ENCODE results near the gene TRPM6.
"Not testable (repeated sequence)": the region's sequence is repeated elsewhere in the genome, so short reads cannot be mapped to it uniquely, and the experiment has no call there.

TRPM6 gene

GRCh38 chr9:74858751-74859414 lies 28.8 kb downstream of the TRPM6 start:
- no peaks in the 10 kb centered on the region for H3K36me3 ChIP-seq
- no peak overlapping the region for H3K27ac ChIP-seq
- TF ChIP-seq Cebpa-rat (IDR thresholded peaks at IDR 0.05): no peak
- no peak overlapping the region for H3K9ac ChIP-seq
- no peaks in the 10 kb centered on the region for H3K9me3 ChIP-seq
- H3K4me1 ChIP-seq: peaks cover 32% of the 10 kb centered on the region
- no peaks in the 10 kb centered on the region for H4K20me1 ChIP-seq
- H3K4me3 ChIP-seq: no peak overlapping the region
- H3K4me2 ChIP-seq: no peak overlapping the region
- H3K27me3 ChIP-seq: no peaks in the 10 kb centered on the region

DNA sequence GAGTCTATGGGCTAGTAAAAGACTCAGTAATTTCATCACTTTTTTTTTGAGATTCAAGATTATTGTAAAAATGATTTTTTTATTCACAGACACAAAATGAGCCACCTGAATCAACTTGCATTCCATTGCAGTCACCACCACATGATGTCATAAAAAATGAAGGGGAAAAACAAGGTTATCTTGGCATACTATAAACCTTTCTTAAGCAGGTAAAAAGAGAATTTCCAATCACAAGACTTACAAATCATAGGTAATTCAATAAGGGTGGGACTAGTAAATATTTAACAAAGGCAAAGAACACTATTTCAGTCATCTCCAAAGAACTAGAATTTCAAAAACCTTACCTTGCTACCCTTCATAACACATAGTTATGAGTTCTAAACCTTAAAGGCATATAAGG lies 30.7 kb downstream of the TRPM6 start:
- Histone ChIP-seq H3K27me3 (no peaks in the 10 kb centered on the region), H3K27ac (no peak overlapping the region), H3K4me1 (peaks cover 15% of the 10 kb centered on the region), H3K4me2 (no peak overlapping the region), H3K4me3 (no peak overlapping the region), H4K20me1 (no peaks in the 10 kb centered on the region), H3K9ac (no peak overlapping the region), H3K36me3 (no peaks in the 10 kb centered on the region), H3K9me3 (peaks cover 13% of the 10 kb centered on the region)
- TF ChIP-seq Cebpa-rat (IDR thresholded peaks at IDR 0.05): no peak

DNA sequence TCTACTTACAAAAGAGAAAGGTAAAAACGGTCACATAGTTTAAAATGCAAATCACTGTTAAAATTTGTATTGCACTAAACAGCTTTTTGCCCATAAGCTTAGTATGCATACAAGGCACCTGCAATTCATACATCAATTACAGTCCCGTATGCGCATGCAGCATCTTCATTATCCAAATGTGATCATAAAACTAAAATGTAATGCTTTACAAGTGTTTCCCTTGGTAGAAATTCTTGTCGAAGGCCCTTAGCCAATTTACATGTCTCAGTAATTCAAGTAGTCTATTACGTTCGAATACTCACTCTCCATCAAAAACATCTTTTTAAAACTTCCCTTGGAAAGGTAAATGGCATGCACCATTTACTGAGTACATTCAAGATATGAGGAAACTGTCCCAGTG lies 32.6 kb downstream of the TRPM6 start:
- Histone ChIP-seq H3K9me3 (peaks cover 16% of the 10 kb centered on the region), H3K27me3 (no peaks in the 10 kb centered on the region), H3K4me3 (no peak overlapping the region), H3K4me1 (no peaks in the 10 kb centered on the region), H3K9ac (no peak overlapping the region), H3K27ac (no peak overlapping the region), H3K4me2 (no peak overlapping the region), H3K36me3 (no peaks in the 10 kb centered on the region), H4K20me1 (no peaks in the 10 kb centered on the region)
- TF ChIP-seq Cebpa-rat (IDR thresholded peaks at IDR 0.05): no peak

DNA sequence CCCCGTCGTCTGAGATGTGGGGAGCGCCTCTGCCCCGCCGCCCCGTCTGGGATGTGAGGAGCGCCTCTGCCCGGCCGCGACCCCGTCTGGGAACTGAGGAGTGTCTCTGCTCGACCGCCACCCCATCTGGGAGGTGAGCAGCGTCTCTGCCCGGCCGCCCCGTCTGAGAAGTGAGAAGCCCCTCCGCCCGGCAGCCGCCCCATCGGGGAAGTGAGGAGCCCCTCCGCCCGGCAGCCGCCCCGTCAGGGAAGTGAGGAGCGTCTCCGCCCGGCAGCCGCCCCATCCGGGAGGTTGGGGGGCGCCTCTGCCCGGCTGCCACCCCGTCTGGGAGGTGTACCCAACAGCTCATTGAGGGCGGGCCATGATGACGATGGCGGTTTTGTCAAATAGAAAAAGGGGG lies 34.7 kb downstream of the TRPM6 start:
- not testable (repeated sequence) for H3K4me2 ChIP-seq, H4K20me1 ChIP-seq, H3K27me3 ChIP-seq, H3K4me3 ChIP-seq, H3K4me1 ChIP-seq, H3K9ac ChIP-seq, H3K27ac ChIP-seq, H3K36me3 ChIP-seq
- peaks cover 16% of the 10 kb centered on the region for H3K9me3 ChIP-seq

- Histone ChIP-seq H3K9me3 (peaks cover 28% of the 10 kb centered on the region), H3K4me1 (no peaks in the 10 kb centered on the region)
- TF ChIP-seq Cebpa-rat (IDR thresholded peaks at IDR 0.05): no peak
These were observed 39.6 kb downstream of the TRPM6 start for GRCh38 chr9:74848153-74848525.

DNA sequence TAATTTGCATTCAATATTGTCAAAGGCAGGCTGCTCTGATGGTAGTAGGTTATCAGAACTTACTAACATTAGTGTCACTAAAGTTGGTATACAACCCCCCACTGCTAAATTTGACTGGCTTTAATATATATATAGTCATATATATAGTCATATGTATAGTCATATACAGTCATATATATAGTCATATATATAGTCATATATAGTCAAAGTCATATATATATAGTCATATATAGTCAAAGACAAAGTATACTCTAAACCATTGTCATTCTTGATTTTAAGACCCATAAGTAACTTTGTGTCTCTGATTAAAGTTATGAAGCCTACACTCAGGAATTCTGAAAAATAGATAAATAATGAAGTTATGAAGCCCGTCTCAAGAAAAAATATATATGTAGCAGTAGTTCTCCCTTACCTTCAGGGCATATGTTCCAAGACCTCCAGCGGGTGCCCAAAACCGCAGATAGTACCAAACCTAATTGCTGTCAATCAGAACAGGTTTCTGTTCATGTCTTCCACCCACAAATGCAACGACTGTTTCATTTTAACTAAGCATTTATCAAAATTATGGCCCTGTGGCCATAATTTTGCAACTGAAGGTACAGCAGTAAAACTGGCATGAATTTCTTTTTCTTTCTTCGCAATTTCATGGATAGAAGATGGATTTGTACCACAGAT lies 40.1 kb downstream of the TRPM6 start:
- H3K27ac ChIP-seq: no peak overlapping the region
- no peak for TF ChIP-seq Cebpa-rat (IDR thresholded peaks at IDR 0.05)
- no peaks in the 10 kb centered on the region for H3K27me3 ChIP-seq
- no peak overlapping the region for H3K9ac ChIP-seq
- H3K9me3 ChIP-seq: peaks cover 25% of the 10 kb centered on the region
- H4K20me1 ChIP-seq: no peaks in the 10 kb centered on the region
- H3K36me3 ChIP-seq: no peaks in the 10 kb centered on the region; the same call in 1 of the 2 replicates
- no peak overlapping the region for H3K4me3 ChIP-seq
- H3K4me2 ChIP-seq: no peak overlapping the region
- H3K4me1 ChIP-seq: no peaks in the 10 kb centered on the region

More at GRCh38 chr9:74848153-74848525, 39.6 kb downstream of the TRPM6 start:
- Histone ChIP-seq H3K4me2 (no peak overlapping the region), H3K27ac (no peak overlapping the region), H3K36me3 (no peaks in the 10 kb centered on the region; the same call in 1 of the 2 replicates), H3K4me3 (no peak overlapping the region), H4K20me1 (no peaks in the 10 kb centered on the region), H3K27me3 (no peaks in the 10 kb centered on the region), H3K9ac (no peak overlapping the region)

GRCh38 chr9:74846766-74847165 lies 41.0 kb downstream of the TRPM6 start:
- Histone ChIP-seq H3K9ac (no peak overlapping the region), H3K27ac (no peak overlapping the region), H3K9me3 (peaks cover 16% of the 10 kb centered on the region), H3K4me1 (no peaks in the 10 kb centered on the region), H3K36me3 (no peaks in the 10 kb centered on the region; the same call in 1 of the 2 replicates), H3K4me3 (no peak overlapping the region), H3K27me3 (no peaks in the 10 kb centered on the region), H3K4me2 (no peak overlapping the region), H4K20me1 (no peaks in the 10 kb centered on the region)
- no peak for TF ChIP-seq Cebpa-rat (IDR thresholded peaks at IDR 0.05)

- Histone ChIP-seq H3K4me1 (no peaks in the 10 kb centered on the region), H4K20me1 (no peaks in the 10 kb centered on the region), H3K27ac (no peak overlapping the region), H3K9me3 (peaks cover 4% of the 10 kb centered on the region), H3K4me3 (no peak overlapping the region), H3K36me3 (no peaks in the 10 kb centered on the region), H3K9ac (no peak overlapping the region), H3K27me3 (no peaks in the 10 kb centered on the region), H3K4me2 (no peak overlapping the region)
- no peak for TF ChIP-seq Cebpa-rat (IDR thresholded peaks at IDR 0.05)
These were observed 49.4 kb downstream of the TRPM6 start for GRCh38 chr9:74838351-74838750.

DNA sequence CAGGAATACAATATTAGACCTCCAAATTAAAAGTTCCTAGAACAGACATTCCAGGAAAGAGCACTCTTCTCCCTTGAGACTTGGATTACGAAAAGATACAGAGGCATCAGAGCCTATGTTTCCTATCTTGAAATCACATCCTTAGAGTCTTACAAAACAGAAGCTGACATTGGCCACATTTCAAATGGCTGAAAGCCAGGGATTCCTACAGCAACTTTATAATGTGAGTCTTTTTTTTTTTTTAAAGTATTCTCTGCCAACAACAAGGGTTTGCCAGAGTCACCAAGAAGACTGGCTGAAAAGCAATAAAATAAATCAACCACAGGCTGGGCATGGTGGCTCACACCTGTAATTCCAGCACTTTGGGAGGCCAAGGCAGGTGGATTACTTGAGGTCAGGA lies 63.1 kb downstream of the TRPM6 start:
- Histone ChIP-seq H3K27me3 (no peaks in the 10 kb centered on the region), H3K9ac (no peak overlapping the region)

DNA sequence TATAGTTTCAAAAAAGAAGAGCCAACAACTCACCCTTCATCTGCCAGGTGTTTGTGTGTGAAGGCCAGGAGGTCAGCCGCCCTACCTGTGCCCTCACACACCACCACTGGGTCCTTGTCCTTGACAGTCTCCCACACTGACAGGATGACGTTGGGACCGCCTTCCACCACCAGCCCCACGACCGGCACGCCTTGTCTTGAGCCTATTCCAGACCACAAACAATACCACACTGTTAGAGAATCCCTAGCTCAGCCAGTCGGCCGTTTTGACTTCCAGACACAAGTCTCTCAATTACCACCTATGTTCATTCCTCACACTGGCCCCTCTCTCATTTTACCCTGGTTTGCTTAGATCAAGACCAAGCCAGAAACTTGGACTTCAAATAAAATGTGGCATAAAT lies 66.1 kb downstream of the TRPM6 start:
- Histone ChIP-seq H4K20me1 (no peaks in the 10 kb centered on the region), H3K4me2 (no peak overlapping the region), H3K27me3 (no peaks in the 10 kb centered on the region), H3K4me1 (no peaks in the 10 kb centered on the region), H3K9me3 (no peaks in the 10 kb centered on the region), H3K27ac (no peak overlapping the region), H3K4me3 (no peak overlapping the region), H3K9ac (no peak overlapping the region), H3K36me3 (no peaks in the 10 kb centered on the region)
- TF ChIP-seq Cebpa-rat (IDR thresholded peaks at IDR 0.05): no peak

More for the DNA sequence above, 63.1 kb downstream of the TRPM6 start:
- H3K27ac ChIP-seq: no peak overlapping the region
- TF ChIP-seq Cebpa-rat (IDR thresholded peaks at IDR 0.05): no peak
- H3K4me2 ChIP-seq: no peak overlapping the region
- no peaks in the 10 kb centered on the region for H3K36me3 ChIP-seq
- no peak overlapping the region for H3K4me3 ChIP-seq
- no peaks in the 10 kb centered on the region for H3K9me3 ChIP-seq
- H4K20me1 ChIP-seq: no peaks in the 10 kb centered on the region
- no peaks in the 10 kb centered on the region for H3K4me1 ChIP-seq
